Measurements from ENCODE around the gene WNT6.

WNT6 gene

DNA sequence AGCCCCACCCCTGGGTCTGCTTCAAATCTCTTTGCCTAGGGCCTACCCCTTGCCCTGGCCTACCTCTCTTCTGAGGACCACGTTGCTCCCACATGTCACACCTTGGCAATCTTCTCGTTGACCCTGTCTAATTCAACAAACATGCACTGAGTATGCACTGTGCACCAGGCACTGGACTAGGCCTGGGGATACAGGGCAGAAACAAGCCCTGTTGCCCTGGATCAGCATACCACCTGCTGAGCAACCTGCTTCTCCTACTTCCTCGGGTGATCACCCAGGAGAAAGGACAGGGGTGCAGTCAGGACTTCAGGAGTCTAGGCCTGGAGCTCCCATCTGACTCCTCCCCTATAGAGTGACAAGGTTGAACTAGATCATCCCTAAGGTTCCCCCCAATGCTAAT, 30.8 kb downstream of the WNT6 start:
- Histone ChIP-seq H3K36me3 (ENCODE audit: control insufficient read depth in 1 of 2, insufficient read depth in 2 of 2, low read length in 2 of 2) (no peaks in the 10 kb centered on the region), H3K4me3 (ENCODE audit: low read depth in 1 of 2, low read length in 2 of 2) (no peak overlapping the region), H3K4me1 (ENCODE audit: control insufficient read depth in 1 of 2, insufficient read depth in 2 of 2, low read length in 2 of 2) (peaks cover 0 to 4% of the 10 kb centered on the region in 2 donors), H3K27ac (ENCODE audit: low read length) (no peak overlapping the region), H3K27me3 (ENCODE audit: low read depth, low read length) (peaks cover 15% of the 10 kb centered on the region), H3K9me3 (ENCODE audit: control insufficient read depth in 1 of 2, low read length in 2 of 2) (no peaks in the 10 kb centered on the region)

DNA sequence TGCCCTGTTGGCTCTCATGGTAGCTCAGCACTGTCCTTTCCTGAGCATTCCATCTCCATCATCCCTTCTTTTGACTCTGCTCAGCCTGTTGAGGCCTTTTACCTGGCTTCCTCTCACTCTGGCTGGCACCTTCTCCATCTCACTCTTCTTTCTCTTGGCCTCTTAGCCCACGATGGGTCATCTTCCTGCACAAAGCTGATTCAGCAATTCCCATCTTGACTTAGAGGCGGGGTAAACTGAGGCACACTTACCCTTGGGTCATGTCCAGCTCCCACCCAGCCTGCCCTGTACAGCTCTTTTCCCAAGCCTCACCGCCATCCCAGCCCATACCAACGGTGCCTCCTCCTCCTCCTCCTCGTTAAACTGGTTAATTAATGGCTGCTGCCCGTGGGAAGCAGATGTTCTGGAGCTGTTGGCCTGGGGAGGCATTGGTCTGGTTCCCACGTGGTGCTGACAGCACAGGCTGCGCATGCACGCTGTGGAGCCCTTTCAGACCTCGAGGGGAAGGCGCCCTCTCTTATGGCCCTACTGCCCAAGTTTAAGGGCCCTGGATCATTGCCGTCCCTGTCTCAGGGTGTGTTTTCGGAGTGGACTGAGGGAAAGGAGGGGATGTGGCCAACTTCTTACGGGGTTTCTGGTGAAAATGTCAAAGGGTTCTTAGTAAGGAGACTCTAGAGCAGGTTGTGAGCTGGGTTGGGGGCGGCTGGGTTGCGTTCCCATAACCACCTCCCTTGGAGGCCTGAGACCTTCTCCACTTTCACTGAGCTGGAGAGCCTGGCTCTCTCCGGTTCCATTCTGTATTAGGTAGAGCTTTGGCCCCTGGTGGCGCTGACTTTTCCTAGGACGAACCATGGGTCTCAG, 31.9 kb downstream of the WNT6 start:
- Histone ChIP-seq H3K4me3 (ENCODE audit: low read depth in 1 of 2, low read length in 2 of 2) (no peak overlapping the region), H3K9me3 (ENCODE audit: control insufficient read depth in 1 of 2, low read length in 2 of 2) (no peaks in the 10 kb centered on the region), H3K36me3 (ENCODE audit: control insufficient read depth in 1 of 2, insufficient read depth in 2 of 2, low read length in 2 of 2) (no peaks in the 10 kb centered on the region), H3K27me3 (ENCODE audit: low read depth, low read length) (peaks cover 26% of the 10 kb centered on the region), H3K27ac (ENCODE audit: low read length) (no peak overlapping the region), H3K4me1 (ENCODE audit: control insufficient read depth in 1 of 2, insufficient read depth in 2 of 2, low read length in 2 of 2) (peaks cover 0 to 4% of the 10 kb centered on the region in 2 donors)

DNA sequence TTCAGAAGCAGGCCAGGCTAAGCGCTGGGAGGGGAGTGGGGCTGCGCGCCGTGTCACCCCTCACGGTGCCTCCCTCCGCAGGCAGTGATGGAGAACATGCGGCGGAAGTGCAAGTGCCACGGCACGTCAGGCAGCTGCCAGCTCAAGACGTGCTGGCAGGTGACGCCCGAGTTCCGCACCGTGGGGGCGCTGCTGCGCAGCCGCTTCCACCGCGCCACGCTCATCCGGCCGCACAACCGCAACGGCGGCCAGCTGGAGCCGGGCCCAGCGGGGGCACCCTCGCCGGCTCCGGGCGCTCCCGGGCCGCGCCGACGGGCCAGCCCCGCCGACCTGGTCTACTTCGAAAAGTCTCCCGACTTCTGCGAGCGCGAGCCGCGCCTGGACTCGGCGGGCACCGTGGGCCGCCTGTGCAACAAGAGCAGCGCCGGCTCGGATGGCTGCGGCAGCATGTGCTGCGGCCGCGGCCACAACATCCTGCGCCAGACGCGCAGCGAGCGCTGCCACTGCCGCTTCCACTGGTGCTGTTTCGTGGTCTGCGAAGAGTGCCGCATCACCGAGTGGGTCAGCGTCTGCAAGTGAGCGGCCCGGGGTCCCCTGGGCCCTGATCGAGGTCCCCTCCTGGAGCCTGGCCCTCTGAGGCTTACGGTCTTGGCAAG, 33.2 kb downstream of the WNT6 start:
- Histone ChIP-seq H3K27me3 (ENCODE audit: low read depth, low read length) (peaks cover 39% of the 10 kb centered on the region), H3K27ac (ENCODE audit: low read length) (no peak overlapping the region), H3K9me3 (ENCODE audit: control insufficient read depth in 1 of 2, low read length in 2 of 2) (no peaks in the 10 kb centered on the region), H3K4me1 (ENCODE audit: control insufficient read depth in 1 of 2, insufficient read depth in 2 of 2, low read length in 2 of 2) (peaks cover 0 to 17% of the 10 kb centered on the region in 2 donors), H3K4me3 (ENCODE audit: low read depth in 1 of 2, low read length in 2 of 2) (peak overlapping the region; percentile 31 to 45), H3K36me3 (ENCODE audit: control insufficient read depth in 1 of 2, insufficient read depth in 2 of 2, low read length in 2 of 2) (no peaks in the 10 kb centered on the region)

DNA sequence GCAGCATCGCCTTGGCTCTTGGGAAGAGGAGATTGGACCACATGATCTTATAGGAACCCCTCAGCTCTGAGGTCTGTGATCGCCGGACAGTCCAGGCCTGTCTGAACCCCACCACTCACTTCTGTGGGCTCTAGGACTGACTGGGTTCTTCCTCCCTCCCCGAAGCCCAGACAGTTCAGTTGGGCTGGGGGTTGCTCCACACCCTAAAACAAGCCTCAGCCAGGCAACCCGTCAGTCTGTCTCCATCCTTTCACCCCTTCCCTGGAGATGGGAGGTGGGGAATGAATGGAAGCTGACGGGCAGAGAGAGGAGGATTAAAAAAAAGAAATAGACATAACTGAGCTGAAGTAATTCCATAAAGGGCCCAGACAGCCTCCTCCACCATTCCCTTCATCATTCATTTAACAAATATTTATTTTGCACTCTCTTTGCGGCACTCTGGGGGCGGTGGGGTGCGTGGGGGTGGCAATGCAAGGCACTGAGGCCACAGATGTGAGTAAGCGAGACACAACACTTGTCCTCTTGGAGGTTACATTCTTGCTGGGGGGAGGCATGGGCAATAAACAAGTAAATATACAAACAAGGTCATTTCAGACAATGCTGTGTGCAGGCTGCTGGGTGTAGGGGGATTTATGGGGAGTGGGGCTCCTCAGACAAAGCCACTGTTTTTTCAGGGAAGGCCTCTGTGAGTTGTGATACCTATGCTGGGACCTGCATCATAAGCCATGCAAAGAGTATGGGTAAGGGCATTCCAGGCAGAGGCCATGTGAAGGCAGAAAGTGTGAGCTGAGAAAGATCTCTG, 33.9 kb downstream of the WNT6 start:
- Histone ChIP-seq H3K27ac (ENCODE audit: low read length) (no peak overlapping the region), H3K36me3 (ENCODE audit: control insufficient read depth in 1 of 2, insufficient read depth in 2 of 2, low read length in 2 of 2) (no peaks in the 10 kb centered on the region), H3K4me1 (ENCODE audit: control insufficient read depth in 1 of 2, insufficient read depth in 2 of 2, low read length in 2 of 2) (peaks cover 0 to 24% of the 10 kb centered on the region in 2 donors), H3K4me3 (ENCODE audit: low read depth in 1 of 2, low read length in 2 of 2) (peak overlapping the region; percentile 31 to 45), H3K9me3 (ENCODE audit: control insufficient read depth in 1 of 2, low read length in 2 of 2) (no peaks in the 10 kb centered on the region), H3K27me3 (ENCODE audit: low read depth, low read length) (peaks cover 45% of the 10 kb centered on the region)

DNA sequence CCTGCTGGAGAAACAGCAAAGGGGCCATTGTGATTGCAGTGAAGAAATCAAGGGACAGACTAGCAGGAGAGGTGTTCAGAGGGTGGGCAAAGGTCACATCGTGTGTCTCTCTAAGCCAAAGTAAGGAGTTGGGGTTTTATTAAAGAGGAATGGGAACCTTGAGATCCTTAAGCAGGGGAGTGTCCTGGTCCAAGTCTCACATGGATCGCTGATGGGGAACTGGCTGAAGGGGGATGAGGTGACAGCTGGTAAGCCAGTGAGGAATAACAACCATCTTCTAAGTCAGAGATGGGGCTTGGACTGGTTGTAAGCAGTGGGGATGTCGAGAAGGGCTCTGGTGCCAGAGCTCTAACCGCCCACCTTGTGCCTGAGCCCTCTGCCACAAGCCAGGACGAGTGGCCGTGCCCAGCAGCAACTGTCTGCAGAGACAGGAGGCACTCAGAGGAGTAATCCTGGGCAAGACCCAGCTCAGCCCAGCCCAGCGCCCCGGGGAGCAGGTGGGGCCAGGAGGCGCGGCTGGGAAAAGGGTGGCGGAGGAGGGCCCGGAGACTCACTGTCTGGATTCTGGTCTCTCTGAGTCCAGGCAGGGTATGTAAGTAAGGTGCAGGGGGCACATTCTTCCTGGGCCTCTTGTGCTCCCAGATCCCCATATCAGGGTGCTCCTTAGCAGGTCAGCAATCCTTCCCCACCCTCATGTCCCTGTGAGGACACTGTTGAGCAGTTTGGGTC, 34.7 kb downstream of the WNT6 start:
- Histone ChIP-seq H3K4me1 (ENCODE audit: control insufficient read depth in 1 of 2, insufficient read depth in 2 of 2, low read length in 2 of 2) (peaks cover 0 to 26% of the 10 kb centered on the region in 2 donors), H3K27me3 (ENCODE audit: low read depth, low read length) (peaks cover 53% of the 10 kb centered on the region), H3K4me3 (ENCODE audit: low read depth in 1 of 2, low read length in 2 of 2) (no peak overlapping the region), H3K27ac (ENCODE audit: low read length) (no peak overlapping the region), H3K9me3 (ENCODE audit: control insufficient read depth in 1 of 2, low read length in 2 of 2) (no peaks in the 10 kb centered on the region), H3K36me3 (ENCODE audit: control insufficient read depth in 1 of 2, insufficient read depth in 2 of 2, low read length in 2 of 2) (no peaks in the 10 kb centered on the region)

DNA sequence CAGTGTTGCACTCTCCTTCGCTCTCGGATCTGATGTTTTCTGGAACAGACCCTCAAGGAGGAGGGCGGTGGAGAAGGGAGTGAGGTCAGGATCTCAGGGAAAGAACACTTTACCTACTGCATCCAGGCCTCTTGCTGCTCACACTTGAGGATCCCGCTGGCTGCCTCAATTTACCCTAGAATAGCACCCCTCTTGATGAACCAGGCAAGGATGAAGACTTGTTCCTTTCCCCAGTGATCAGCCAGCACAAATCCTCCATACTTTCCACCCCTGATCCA, 35.2 kb downstream of the WNT6 start:
- H3K27me3 ChIP-seq (ENCODE audit: low read depth, low read length) = peaks cover 57% of the 10 kb centered on the region
- H3K36me3 ChIP-seq (ENCODE audit: control insufficient read depth in 1 of 2, insufficient read depth in 2 of 2, low read length in 2 of 2) = no peaks in the 10 kb centered on the region
- no peak overlapping the region for H3K4me3 ChIP-seq (ENCODE audit: low read depth in 1 of 2, low read length in 2 of 2)
- H3K4me1 ChIP-seq (ENCODE audit: control insufficient read depth in 1 of 2, insufficient read depth in 2 of 2, low read length in 2 of 2) = peaks cover 0 to 26% of the 10 kb centered on the region in 2 donors
- no peaks in the 10 kb centered on the region for H3K9me3 ChIP-seq (ENCODE audit: control insufficient read depth in 1 of 2, low read length in 2 of 2)
- H3K27ac ChIP-seq (ENCODE audit: low read length) = no peak overlapping the region

DNA sequence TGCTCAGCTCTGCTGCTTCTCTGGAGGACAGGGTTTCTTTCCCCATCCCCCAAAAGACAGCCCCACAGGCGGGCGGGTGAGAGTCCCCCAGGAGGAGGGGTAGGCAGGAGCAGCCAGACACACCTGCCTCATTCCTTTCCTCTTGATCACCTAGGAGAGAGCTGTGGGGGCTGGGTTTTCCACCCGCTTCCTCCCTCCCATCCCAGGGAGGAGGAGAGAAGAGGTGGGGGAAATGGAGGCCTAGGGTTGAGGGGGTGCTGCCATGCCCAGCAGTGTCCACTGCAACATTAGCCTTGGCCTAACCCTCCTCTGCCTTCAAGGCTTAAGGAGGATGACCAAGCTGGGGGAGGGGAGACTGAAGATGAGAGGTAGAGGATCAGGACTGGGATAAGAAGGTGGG, 35.7 kb downstream of the WNT6 start:
- Histone ChIP-seq H3K4me1 (ENCODE audit: control insufficient read depth in 1 of 2, insufficient read depth in 2 of 2, low read length in 2 of 2) (peaks cover 0 to 26% of the 10 kb centered on the region in 2 donors), H3K36me3 (ENCODE audit: control insufficient read depth in 1 of 2, insufficient read depth in 2 of 2, low read length in 2 of 2) (no peaks in the 10 kb centered on the region), H3K9me3 (ENCODE audit: control insufficient read depth in 1 of 2, low read length in 2 of 2) (no peaks in the 10 kb centered on the region), H3K4me3 (ENCODE audit: low read depth in 1 of 2, low read length in 2 of 2) (no peak overlapping the region), H3K27ac (ENCODE audit: low read length) (no peak overlapping the region), H3K27me3 (ENCODE audit: low read depth, low read length) (peaks cover 57% of the 10 kb centered on the region)

DNA sequence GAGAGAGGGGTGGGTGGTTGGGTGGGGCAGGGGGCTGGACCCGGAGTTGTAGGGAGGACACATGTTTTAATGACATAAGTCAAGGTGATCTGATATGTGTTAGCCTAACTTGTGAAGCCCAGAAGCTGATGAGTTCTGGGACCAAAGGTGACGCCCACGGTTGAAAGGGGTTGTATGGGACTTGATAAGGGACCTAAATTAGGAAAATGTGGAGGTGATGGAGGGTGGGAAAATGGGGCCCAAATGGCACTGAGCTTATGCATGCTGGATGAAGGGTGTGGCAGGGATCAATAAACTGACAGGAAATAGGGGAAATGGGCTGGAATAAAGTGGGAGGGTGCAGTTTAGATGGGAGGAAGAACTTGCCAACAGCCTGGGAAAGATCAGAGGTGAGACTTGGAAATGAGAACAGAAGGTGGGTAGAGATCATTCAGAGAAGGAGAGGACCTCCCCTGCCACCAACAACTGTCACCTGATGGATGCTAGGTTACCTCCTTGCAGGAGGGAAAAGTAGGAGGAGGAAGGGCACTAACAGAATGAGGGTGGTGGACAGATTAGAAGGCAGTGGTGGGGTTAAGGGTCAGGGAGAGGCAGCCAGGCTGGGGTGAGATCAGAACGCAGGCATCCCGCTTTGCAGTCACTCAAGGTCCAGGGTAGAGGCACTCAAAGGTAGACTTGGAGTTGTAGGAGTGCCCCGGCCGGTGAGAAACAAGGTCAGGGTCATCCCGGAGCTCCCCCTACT, 36.3 kb downstream of the WNT6 start:
- Histone ChIP-seq H3K4me1 (ENCODE audit: control insufficient read depth in 1 of 2, insufficient read depth in 2 of 2, low read length in 2 of 2) (peaks cover 0 to 26% of the 10 kb centered on the region in 2 donors), H3K4me3 (ENCODE audit: low read depth in 1 of 2, low read length in 2 of 2) (no peak overlapping the region), H3K9me3 (ENCODE audit: control insufficient read depth in 1 of 2, low read length in 2 of 2) (no peaks in the 10 kb centered on the region), H3K27ac (ENCODE audit: low read length) (no peak overlapping the region), H3K27me3 (ENCODE audit: low read depth, low read length) (peaks cover 57% of the 10 kb centered on the region), H3K36me3 (ENCODE audit: control insufficient read depth in 1 of 2, insufficient read depth in 2 of 2, low read length in 2 of 2) (no peaks in the 10 kb centered on the region)

DNA sequence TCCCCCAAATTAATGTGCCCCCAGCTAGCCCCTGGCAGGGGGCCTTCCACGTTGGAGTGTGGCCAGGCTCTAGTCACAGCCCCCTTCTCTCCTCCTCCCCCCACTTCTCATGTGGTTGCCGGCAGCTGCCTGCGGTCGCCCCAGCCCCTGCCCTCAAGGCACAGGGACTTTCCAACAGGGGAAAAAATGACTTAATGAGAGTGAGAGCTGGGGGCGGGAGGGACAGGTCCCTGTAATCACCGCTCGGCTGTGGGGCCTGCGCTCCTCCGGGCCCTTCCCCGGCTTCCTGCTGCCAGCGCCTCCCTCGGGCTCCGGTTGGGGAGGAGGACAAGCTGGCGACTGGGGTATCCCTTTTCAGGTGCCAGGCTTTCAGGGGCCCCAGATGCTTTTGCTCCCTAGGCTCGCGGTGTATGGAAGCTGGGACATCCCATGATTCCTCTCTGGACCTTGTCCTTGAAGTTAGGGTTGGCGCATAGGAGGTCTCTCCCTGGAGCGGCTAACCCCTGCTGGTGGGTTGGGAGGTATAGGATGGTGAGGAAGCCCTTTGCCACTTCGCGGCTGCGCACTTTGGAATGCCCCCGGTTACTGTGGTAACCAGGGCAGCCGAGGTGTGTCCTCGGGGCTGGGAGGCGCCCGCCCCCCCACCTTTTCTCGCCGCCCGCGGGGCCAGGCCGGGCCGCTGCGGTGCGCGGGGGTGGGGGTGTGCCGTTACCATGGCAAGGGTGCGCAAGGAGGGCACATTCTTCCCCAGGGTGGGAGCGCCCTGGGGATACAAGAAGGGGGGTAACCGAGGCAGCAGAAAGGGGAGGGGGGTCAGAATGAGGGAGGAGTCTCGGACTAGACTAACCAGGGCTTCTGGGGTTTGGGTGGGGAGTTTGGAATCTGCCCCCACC, 37.1 kb downstream of the WNT6 start:
- Histone ChIP-seq H3K27me3 (ENCODE audit: low read depth, low read length) (peaks cover 57% of the 10 kb centered on the region), H3K9me3 (ENCODE audit: control insufficient read depth in 1 of 2, low read length in 2 of 2) (no peaks in the 10 kb centered on the region), H3K4me3 (ENCODE audit: low read depth in 1 of 2, low read length in 2 of 2) (peak overlapping the region in 1 of 2 donors; percentile 36), H3K27ac (ENCODE audit: low read length) (no peak overlapping the region), H3K4me1 (ENCODE audit: control insufficient read depth in 1 of 2, insufficient read depth in 2 of 2, low read length in 2 of 2) (peaks cover 0 to 26% of the 10 kb centered on the region in 2 donors), H3K36me3 (ENCODE audit: control insufficient read depth in 1 of 2, insufficient read depth in 2 of 2, low read length in 2 of 2) (no peaks in the 10 kb centered on the region)

All from muscle layer of duodenum (tissue), 2 donors.